ENCODE results near the gene FBXL17.

- TF ChIP-seq, protein P1, sequence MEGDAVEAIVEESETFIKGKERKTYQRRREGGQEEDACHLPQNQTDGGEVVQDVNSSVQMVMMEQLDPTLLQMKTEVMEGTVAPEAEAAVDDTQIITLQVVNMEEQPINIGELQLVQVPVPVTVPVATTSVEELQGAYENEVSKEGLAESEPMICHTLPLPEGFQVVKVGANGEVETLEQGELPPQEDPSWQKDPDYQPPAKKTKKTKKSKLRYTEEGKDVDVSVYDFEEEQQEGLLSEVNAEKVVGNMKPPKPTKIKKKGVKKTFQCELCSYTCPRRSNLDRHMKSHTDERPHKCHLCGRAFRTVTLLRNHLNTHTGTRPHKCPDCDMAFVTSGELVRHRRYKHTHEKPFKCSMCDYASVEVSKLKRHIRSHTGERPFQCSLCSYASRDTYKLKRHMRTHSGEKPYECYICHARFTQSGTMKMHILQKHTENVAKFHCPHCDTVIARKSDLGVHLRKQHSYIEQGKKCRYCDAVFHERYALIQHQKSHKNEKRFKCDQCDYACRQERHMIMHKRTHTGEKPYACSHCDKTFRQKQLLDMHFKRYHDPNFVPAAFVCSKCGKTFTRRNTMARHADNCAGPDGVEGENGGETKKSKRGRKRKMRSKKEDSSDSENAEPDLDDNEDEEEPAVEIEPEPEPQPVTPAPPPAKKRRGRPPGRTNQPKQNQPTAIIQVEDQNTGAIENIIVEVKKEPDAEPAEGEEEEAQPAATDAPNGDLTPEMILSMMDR (IDR thresholded peaks at IDR 0.05; ENCODE audit: low read depth, low read length): no peak
- no peak for TF ChIP-seq EZH2phosphoT487 (IDR thresholded peaks at IDR 0.05; ENCODE audit: low read depth)
Measured at GRCh38 chr5:107855171-107855570, 526.7 kb downstream of the FBXL17 start.

Measured in OCI-LY3 (cell line).